ENCODE results near the gene ATP8B1.

Gene ATP8B1

DNA sequence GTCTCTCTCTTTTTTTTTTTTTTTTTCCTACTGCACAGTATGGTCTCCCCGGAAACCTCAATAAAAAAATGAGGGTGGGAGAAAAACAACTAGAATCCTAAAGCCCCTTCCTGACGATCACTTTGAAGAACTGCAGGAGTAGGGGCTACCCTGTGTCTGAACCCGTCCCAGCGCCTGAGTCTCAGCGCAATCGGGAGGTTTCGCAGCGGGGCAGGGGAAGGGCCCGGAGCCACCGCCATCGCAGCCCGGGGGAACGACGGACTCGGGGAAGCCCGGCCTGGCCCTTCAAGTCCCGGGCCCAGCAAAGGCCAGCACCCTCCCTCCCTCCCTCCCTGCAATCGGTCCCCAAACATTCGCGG lies 181.9 kb downstream of the ATP8B1 start:
- DNase-seq (ENCODE audit: low read depth in 2 of 2) = no peak

DNA sequence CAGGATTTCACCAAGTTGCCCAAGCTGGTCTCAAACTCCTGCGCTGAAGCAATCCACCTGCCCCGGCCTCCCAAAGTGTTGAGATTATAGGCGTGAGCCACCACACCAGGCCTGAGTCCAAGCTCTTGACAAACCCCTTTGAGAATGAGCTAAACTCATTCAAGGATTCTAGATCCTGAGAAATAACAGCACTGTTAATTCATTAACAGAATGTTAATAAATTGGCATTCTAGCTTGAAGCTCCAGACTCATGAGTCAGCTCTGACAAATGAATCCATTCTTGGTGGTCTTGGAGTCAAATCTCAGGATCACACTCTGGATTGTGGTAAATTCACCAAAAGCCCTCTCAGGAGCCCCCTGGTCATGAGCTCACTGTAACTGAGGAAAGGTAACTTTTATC lies 183.2 kb downstream of the ATP8B1 start:
- DNase-seq (ENCODE audit: low read depth in 2 of 2) = no peak

- DNase-seq (ENCODE audit: low read depth in 2 of 2) = no peak
Observed at GRCh38 chr18:57618910-57619309, 184.2 kb downstream of the ATP8B1 start.

DNA sequence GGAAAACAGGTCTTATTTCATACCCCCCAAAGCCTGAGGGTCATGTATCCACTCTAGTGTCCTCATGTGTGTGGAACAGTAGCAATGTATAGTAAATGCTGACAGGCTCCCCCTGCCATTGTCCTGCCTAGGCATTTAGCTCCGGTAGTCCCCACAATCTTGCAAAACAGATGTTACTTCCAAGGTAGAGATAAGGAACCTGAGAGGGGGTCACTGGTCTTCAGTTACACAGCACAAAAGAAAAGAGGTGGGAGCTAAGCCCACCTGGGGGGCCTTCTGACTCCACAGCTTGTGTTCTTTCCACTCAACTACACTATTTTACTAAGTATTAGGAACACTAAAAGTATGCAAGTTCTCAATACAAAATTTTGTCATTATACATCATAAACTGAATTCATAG lies 199.2 kb downstream of the ATP8B1 start:
- DNase-seq (ENCODE audit: low read depth in 2 of 2) = no peak
